ENCODE results near the gene RAMP2. TPM values are rescaled to one million over a fixed set of nuclear protein-coding genes. Genes with fewer than 3 reads are reported as not detected.

Gene RAMP2
- total and polyA plus RNA-seq, 2 of the 13 experiments (the other 11 are each of a cell fraction or from before 2014, with no cell fraction given) = 1.4 to 5.2 TPM

DNA sequence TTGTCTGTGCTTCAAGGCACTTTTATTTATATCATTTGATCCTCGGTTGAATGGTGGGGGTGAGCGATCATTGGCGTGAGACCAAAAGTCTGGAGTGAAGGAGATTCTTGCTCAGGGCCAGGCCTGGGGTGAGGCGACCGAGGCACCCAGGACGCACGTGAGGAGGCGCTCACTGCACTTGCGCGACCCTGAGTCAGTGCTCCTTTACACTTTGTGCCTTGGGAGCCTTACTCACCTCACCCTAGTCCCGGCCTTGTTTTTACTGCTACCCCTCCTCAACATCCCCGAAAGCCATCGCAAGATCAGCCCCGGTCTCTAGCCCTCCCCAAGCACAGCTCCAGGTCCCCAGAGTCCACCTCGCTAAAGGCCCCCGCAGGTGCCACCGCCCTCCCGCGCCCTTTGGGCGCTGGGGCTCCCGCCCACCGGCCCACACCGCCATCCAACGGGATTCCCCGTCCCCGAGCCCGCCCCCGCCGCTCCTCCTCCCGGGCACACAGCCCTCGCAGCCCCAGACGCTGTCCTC, 16.7 kb upstream of the RAMP2 start (continued):
- TF ChIP-seq, protein P1, sequence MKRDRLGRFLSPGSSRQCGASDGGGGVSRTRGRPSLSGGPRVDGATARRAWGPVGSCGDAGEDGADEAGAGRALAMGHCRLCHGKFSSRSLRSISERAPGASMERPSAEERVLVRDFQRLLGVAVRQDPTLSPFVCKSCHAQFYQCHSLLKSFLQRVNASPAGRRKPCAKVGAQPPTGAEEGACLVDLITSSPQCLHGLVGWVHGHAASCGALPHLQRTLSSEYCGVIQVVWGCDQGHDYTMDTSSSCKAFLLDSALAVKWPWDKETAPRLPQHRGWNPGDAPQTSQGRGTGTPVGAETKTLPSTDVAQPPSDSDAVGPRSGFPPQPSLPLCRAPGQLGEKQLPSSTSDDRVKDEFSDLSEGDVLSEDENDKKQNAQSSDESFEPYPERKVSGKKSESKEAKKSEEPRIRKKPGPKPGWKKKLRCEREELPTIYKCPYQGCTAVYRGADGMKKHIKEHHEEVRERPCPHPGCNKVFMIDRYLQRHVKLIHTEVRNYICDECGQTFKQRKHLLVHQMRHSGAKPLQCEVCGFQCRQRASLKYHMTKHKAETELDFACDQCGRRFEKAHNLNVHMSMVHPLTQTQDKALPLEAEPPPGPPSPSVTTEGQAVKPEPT (CRISPR knock-in tag; IDR thresholded peaks at IDR 0.05; ENCODE audit: low read depth) = peak; percentile 18; the same call in 1 of the 2 replicates
- no peak for TF ChIP-seq ZSCAN30 (CRISPR knock-in tag; IDR thresholded peaks at IDR 0.05)
- peak; percentile 93; the same call in 1 of the 2 replicates for TF ChIP-seq MTF2 (CRISPR knock-in tag; IDR thresholded peaks at IDR 0.05; ENCODE audit: borderline replicate concordance)
- no peak for TF ChIP-seq JUND (CRISPR knock-in tag; IDR thresholded peaks at IDR 0.05)
- TF ChIP-seq ZMYM4 (CRISPR knock-in tag; IDR thresholded peaks at IDR 0.05) = peak; percentile 35; the same call in 1 of the 2 replicates
- TF ChIP-seq ATF7-NPFF (CRISPR knock-in tag; IDR thresholded peaks at IDR 0.05; ENCODE audit: low read depth) = no peak; the same call in 1 of the 2 replicates
- TF ChIP-seq, protein P2, sequence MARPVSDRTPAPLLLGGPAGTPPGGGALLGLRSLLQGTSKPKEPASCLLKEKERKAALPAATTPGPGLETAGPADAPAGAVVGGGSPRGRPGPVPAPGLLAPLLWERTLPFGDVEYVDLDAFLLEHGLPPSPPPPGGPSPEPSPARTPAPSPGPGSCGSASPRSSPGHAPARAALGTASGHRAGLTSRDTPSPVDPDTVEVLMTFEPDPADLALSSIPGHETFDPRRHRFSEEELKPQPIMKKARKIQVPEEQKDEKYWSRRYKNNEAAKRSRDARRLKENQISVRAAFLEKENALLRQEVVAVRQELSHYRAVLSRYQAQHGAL (CRISPR knock-in tag; IDR thresholded peaks at IDR 0.05; ENCODE audit: not compliant biosample characterization) = peak; percentile 5
- TF ChIP-seq, protein P3, sequence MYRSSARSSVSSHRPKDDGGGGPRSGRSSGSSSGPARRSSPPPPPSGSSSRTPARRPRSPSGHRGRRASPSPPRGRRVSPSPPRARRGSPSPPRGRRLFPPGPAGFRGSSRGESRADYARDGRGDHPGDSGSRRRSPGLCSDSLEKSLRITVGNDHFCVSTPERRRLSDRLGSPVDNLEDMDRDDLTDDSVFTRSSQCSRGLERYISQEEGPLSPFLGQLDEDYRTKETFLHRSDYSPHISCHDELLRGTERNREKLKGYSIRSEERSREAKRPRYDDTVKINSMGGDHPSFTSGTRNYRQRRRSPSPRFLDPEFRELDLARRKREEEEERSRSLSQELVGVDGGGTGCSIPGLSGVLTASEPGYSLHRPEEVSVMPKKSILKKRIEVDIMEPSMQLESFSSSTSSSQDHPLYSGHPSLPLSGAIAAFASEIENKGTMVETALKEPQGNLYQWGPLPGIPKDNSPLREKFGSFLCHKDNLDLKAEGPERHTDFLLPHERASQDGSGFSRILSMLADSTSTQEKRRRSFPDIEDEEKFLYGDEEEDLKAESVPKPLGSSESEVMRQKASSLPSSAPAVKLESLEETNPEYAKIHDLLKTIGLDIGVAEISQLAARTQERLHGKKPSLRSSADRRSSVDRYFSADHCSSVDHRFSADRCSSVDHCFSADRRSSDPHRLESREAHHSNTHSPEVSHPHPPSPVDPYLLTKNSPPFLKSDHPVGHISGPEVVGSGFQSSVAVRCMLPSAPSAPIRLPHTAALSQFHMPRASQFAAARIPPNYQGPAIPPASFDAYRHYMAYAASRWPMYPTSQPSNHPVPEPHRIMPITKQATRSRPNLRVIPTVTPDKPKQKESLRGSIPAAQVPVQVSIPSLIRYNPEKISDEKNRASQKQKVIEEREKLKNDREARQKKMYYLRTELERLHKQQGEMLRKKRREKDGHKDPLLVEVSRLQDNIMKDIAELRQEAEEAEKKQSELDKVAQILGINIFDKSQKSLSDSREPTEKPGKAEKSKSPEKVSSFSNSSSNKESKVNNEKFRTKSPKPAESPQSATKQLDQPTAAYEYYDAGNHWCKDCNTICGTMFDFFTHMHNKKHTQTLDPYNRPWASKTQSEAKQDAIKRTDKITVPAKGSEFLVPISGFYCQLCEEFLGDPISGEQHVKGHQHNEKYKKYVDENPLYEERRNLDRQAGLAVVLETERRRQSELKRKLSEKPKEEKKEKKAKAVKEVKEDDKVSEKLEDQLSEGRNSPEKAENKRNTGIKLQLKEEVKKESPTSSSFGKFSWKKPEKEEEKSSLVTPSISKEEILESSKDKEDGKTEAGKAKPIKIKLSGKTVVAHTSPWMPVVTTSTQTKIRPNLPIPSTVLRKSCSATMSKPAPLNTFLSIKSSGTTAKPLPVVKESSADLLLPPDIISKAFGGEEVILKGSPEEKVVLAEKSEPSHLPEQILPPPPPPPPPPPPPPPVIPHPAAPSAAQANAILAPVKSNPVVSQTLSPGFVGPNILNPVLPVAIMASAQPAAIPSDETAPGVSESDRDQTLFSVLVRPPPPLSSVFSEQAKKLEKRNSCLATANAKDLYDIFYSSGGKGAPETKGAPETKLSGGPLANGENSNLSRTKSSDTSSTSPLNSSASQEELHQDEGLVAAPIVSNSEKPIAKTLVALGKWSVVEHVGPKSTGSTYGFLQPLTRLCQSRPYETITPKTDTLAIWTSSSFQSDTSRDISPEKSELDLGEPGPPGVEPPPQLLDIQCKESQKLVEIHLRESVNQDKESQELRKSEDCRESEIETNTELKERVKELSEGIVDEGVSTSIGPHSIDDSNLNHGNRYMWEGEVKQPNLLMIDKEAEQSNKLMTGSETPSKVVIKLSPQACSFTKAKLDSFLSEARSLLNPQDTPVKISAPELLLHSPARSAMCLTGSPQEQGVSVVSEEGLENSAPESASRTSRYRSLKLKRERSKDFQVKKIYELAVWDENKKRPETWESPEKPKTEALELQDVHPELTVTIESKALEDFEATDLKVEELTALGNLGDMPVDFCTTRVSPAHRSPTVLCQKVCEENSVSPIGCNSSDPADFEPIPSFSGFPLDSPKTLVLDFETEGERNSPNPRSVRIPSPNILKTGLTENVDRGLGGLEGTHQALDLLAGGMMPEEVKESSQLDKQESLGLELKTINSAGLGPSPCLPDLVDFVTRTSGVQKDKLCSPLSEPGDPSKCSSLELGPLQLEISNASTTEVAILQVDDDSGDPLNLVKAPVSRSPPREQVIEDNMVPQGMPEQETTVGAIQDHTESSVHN (CRISPR knock-in tag; IDR thresholded peaks at IDR 0.05) = peak; percentile 60; the same call in 1 of the 2 replicates
- TF ChIP-seq NPAS2 (CRISPR knock-in tag; IDR thresholded peaks at IDR 0.05; ENCODE audit: borderline replicate concordance) = no peak
- TF ChIP-seq HCFC1 (IDR thresholded peaks at IDR 0.05; ENCODE audit: low read depth, low read length) = no peak
- TF ChIP-seq MEIS1 (CRISPR knock-in tag; IDR thresholded peaks at IDR 0.05; ENCODE audit: borderline replicate concordance) = peak; percentile 80; the same call in 1 of the 2 replicates
- peak; percentile 26; the same call in 1 of the 2 replicates for TF ChIP-seq ZNF264 (CRISPR knock-in tag; IDR thresholded peaks at IDR 0.05)
- peak; percentile 39; the same call in 1 of the 2 replicates for TF ChIP-seq RAD21 (CRISPR knock-in tag; IDR thresholded peaks at IDR 0.05)
- TF ChIP-seq ZNF589 (CRISPR knock-in tag; conservative IDR thresholded peaks at IDR 0.05) = no peak
- TF ChIP-seq GZF1 (CRISPR knock-in tag; IDR thresholded peaks at IDR 0.05) = no peak
- no peak for TF ChIP-seq FOXJ3 (CRISPR knock-in tag; IDR thresholded peaks at IDR 0.05; ENCODE audit: borderline replicate concordance)
- TF ChIP-seq ZIK1 (CRISPR knock-in tag; IDR thresholded peaks at IDR 0.05; ENCODE audit: borderline replicate concordance, low read depth) = 0 out of 2 replicates have a peak, but pooled peaks have one; percentile 10
- TF ChIP-seq PCBP1 (IDR thresholded peaks at IDR 0.05; ENCODE audit: borderline replicate concordance, low read depth, low read length) = no peak
- no peak for TF ChIP-seq ZNF572 (CRISPR knock-in tag; IDR thresholded peaks at IDR 0.05)
- TF ChIP-seq ZNF282 (IDR thresholded peaks at IDR 0.05; ENCODE audit: partially characterized antibody) = no peak
